NCI-H748 (cell line): ENCODE data around the gene RITA1.

Experiments
- DNase-seq: peaks from one replicate; lab custom pipeline; 2025; ENCODE audit not compliant: unreplicated experiment; lab: John Stamatoyannopoulos, UW

The RITA1 gene

GRCh38 chr12:113227686-113228391 lies 42.3 kb downstream of the RITA1 start:
- DNase-seq = no peak

- no peak for DNase-seq
Observed at GRCh38 chr12:113228394-113229028, 43.0 kb downstream of the RITA1 start.

- no peak for DNase-seq
Observed at GRCh38 chr12:113230315-113231234, 45.1 kb downstream of the RITA1 start.

DNA sequence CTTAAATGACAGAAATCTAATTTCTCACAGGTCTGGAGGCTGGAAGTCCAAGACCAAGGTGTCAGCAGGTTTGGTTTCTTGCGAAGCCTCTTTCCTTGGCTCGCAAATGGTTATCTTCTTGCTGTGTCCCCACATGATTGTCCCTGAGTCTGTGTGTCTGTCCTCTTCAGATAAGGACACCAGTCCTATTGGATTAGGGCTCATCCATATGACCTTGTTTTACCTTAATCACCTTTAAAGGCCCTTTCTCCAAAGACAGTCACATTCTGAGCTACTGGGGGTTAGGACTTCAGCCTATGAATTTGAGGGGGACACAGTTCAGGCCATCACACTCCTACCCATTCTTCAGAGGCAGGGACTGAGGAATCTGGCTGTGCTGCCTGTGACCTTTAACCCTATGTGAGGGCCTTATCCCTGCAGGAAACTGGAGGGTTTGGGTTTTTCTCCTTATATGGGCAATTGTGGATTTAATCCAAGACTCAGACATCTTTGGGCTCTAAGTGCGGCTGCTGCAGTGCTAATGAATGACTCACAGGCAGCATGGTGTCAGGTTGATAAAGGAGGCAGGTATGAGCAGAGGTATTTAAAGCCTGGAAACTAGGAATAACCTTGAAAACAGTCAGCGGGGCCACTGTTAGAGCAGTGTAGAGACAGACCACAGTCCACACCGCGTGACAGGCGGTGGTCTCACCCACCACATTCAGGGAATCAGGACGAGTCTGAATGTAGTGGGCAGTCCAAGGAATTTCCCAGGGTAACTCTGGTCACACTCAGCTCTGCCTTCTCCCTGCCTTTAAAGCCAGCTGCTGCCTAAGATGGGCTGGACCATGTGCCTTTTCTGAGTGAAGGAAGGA lies 45.9 kb downstream of the RITA1 start:
- DNase-seq = no peak

GRCh38 chr12:113232089-113232839 lies 46.7 kb downstream of the RITA1 start:
- no peak for DNase-seq

GRCh38 chr12:113232840-113233585 lies 47.5 kb downstream of the RITA1 start:
- peak; percentile 93 for DNase-seq

DNA sequence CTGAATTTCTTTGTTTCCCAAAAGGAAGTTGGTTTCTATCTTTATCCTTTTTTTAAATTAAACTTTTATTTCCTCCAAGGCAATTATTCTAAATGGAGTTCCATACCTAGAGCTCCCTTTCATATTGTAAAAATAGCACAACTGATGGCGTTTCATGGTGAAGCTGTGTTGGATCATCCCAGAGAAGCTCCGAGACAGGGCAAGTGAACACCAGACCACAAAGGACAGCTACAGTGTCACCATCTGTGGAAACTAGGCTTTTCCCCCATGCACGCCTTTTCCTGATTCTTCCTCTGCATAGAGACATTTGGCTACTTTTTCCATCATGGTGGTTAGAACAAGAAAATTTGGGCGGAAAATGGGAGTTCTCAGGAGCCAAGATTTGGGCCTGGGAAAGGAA lies 48.4 kb downstream of the RITA1 start:
- DNase-seq = no peak

- no peak for DNase-seq
Observed at GRCh38 chr12:113234483-113234882, 49.0 kb downstream of the RITA1 start.

GRCh38 chr12:113235976-113236375 lies 50.5 kb downstream of the RITA1 start:
- no peak for DNase-seq

- no peak for DNase-seq
Observed at GRCh38 chr12:113236539-113237399, 51.2 kb downstream of the RITA1 start.

GRCh38 chr12:113237748-113238147 lies 52.2 kb downstream of the RITA1 start:
- no peak for DNase-seq

DNA sequence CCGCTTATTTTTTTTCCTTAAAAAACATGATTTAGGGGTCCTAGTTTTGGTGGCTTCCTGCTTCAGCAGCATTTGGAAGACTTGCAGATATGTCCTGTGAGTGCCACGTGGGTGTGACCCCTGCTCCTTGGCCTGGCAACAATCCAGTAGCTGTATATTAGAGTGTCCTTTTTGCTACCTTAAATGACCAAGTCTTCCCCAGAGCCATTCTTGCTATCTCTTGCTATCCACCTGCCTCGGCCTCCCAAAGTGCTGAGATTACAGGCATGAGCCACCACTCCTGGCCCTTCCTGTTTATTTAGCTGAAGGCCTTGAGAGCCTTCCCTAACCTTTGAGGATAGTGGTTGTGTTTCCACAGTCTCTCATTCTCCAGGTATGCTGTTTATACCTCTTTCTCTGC lies 52.8 kb downstream of the RITA1 start:
- DNase-seq = no peak

DNA sequence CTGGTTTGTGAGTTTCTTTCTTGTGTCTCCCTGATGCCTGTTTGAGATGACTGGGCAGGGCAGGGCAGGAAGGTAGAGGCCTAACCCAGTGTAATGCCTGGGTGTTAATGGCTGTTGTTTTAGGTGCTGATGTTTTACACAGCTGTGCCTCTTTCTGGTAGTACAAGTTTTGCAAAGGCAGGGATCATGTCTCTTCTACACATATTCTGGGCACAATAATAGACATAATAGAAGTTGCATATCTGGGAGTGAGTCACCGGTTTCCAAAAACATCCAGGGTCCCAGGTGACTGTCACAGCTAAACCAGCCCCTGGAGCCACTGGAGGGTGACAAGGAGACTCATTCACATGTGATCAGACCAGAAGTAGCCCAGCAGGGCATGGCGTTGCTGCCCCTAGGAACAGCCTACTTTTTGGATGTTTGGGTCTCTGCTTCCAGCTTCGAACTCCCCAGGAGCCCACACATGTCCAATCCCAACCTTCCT lies 53.8 kb downstream of the RITA1 start:
- no peak for DNase-seq

DNA sequence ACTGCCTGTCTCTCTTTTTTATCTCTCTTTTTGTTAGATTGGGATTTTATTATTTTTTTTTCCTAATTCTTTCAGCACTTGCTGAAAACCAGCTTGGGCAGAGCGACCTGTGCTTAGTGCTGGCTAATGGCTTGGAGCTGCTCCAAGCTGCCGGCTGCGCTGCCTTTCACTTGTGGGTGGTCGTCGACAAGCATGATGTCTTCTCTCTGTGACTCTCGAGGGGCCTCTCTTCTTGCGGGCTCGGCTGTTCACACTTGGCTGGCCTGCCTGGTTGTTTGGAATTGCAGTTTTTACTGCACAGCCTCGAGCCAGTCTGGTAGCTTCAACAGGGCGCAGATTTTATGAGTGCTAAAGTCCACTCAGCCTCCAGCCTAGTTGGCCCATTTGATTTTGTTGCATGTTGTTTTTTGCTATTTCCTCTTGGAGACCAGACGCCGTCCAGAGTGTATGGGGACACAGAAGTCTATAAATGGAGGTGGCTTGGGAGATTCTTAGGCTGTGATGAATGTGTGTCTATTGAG lies 54.4 kb downstream of the RITA1 start:
- no peak for DNase-seq

DNA sequence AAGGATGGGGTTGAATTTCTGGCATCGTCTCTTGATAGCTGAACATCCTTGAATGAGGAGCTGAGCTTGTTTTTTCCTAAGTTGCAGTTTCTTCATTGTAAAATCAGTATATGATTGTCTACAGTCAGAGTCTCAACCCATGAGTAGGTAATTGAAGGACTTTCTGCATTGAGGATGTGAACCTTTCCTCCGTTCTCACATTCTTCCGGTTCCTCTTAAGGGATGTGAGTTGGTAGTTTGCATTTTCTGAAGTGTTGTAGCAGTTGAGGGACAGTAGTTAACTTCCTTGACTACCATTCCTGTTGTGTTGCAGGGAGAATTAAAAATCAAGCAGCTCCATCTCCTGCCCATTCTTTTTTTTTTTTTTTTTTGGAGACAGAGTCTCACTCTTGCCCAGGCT lies 54.9 kb downstream of the RITA1 start:
- DNase-seq = no peak

DNA sequence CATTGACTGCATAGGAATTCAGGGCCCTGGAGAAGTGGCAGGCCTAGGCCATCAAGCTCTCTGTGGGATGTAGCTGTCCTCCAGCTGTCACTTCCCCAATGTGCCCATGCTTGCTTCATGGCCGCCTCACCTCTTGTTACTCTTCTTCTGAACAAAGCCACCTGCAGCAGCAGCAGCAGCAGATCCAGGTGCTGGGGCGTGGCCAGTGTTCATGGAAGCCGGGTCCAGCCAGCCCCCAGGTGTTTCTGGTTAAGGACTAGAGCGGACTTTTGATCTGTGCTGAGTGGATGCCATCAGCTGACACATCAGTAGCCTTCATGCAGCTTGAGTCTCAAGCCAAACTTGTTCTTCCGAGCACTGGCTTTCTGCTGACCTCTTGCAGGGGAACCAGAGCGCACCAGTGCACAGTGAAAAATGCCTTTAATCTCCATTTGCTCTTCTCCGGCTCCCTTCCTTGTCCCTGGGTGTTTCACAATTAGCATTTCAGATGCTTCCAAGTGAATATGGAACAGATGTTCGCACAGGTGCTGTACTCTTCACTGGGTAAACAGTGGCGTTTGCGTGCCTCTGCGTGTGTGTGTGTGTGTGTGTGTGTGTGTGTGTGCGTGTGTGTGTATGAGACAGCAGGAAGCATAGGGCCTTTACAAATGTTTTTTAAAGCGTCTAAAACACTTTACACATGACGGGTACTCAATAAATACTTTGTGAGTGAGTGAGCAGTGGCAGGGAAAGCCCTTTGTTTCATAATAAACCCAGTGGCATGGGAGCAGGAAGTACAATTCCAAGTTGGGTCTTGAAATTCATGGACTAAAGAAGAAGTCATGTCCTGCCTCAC lies 55.9 kb downstream of the RITA1 start:
- DNase-seq = peak; percentile 93
